ENCODE measurements around the gene SPATA1. TPM values are rescaled to one million over a fixed set of nuclear protein-coding genes. Genes with fewer than 3 reads are reported as not detected.

The SPATA1 gene
- total RNA-seq, 5 donors from 2014 or later (not counting 1 experiment from before 2014, with no cell fraction given) = 0.25 to 3.5 (median 2.3) TPM

Other genes starting within 250 kb of the SPATA1 start
- gene SAMD13, start 204.7 kb upstream of the SPATA1 start, total RNA-seq = under 1 TPM in 1 of 5 donors, not detected in 4; 0.30 TPM
- gene DNASE2B, start 107.9 kb upstream of the SPATA1 start, total RNA-seq = not detected
- 10 to 100 TPM; 40.8 to 52.1 (median 43.6) TPM for gene RPF1, start 27.1 kb upstream of the SPATA1 start, total RNA-seq
- 10 to 100 TPM; 21.7 to 41.1 (median 34.9) TPM for gene GNG5, start 195 bp downstream of the SPATA1 start, total RNA-seq
- 10 to 100 TPM; 14.8 to 20.3 (median 16.4) TPM for gene CTBS, start 68.1 kb downstream of the SPATA1 start, total RNA-seq
- gene SSX2IP, start 184.1 kb downstream of the SPATA1 start, total RNA-seq = 10 to 100 TPM in 1 of 5 donors, 1 to 10 TPM in 4; 6.2 to 10.9 (median 7.7) TPM

Data from T-cell (primary cell).